DOHH2 (cell line): ENCODE data around the gene NXPH4.

Experiments
- EZH2phosphoT487 ChIP-seq: fragments of 200-600 bp; sonication (generic); IDR thresholded peaks from 2 replicates; pipeline ENCODE4 v1.6.1; 2017; ENCODE audit warnings: borderline replicate concordance, mild to moderate bottlenecking, antibody characterized with exemption, low read length, moderate library complexity, mixed read lengths
- TF ChIP-seq, protein P1 (sequence below): fragments of 200-600 bp; sonication (generic); IDR thresholded peaks from one replicate; pipeline ENCODE4 v1.5.1; 2014; ENCODE audit warnings: antibody characterized with exemption, mild to moderate bottlenecking, low read depth, low read length; ENCODE audit not compliant: poor library complexity, severe bottlenecking

DNA sequence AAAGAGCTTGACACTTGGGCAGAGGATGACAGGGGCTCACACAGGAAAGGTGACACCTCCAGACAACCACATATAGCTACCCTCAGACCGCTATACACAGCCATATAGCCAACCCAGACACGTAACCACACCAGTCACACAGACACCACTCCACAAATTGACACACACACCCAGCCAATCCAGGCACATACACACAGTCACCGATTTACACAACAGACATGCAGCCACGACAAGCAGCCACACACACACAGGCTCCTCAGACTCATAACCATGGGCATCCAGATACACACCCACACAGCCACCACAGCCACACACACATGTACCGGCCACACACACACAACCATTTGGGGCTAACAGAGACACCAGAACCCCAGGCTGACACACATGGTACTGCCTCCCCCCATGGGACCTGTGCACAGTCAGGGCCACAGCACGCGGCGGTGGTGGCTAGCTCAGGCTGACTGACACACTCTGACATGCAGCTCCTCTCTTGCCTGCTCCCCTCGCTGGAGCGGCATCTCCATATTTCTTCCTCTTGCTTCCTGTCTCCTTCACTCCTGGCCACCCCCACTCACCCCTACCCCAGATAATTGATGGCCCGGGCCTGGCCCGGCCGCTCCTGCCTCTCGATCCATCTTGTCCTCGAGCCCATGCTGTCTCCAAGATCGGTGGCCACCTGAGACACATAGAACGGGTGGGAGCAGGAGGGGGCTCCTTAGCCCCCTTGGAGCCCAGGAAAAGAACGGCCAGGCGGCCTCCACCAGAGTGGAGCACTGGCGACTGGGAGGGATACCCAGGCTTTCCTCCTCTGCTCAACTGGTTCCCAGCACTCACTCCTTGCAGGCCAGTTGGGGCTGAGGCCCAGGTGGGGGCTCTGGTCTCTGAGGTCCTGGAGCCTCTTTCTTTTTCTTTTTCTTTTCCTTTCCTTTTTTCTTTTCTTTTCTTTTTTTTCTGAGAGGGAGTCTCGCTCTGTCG is 6.9 kb downstream of the NXPH4 start:
- TF ChIP-seq, protein P1, sequence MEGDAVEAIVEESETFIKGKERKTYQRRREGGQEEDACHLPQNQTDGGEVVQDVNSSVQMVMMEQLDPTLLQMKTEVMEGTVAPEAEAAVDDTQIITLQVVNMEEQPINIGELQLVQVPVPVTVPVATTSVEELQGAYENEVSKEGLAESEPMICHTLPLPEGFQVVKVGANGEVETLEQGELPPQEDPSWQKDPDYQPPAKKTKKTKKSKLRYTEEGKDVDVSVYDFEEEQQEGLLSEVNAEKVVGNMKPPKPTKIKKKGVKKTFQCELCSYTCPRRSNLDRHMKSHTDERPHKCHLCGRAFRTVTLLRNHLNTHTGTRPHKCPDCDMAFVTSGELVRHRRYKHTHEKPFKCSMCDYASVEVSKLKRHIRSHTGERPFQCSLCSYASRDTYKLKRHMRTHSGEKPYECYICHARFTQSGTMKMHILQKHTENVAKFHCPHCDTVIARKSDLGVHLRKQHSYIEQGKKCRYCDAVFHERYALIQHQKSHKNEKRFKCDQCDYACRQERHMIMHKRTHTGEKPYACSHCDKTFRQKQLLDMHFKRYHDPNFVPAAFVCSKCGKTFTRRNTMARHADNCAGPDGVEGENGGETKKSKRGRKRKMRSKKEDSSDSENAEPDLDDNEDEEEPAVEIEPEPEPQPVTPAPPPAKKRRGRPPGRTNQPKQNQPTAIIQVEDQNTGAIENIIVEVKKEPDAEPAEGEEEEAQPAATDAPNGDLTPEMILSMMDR, result no peak
- no peak for TF ChIP-seq EZH2phosphoT487
